Parathyroid adenoma (tissue), 2 donors: ENCODE results near the gene GPN3.
A peak's percentile ranks its signal among the peaks of the same experiment; 100 is the strongest.
"Not testable (repeated sequence)": the region's sequence is repeated elsewhere in the genome, so short reads cannot be mapped to it uniquely, and the experiment has no call there.

ENCODE experiments used
- H2AFZ ChIP-seq: fragments of 300-600 bp; sonication (generic); one replicate; pipeline ENCODE4 v1.7.0; 2017; ENCODE audit warnings: antibody characterized with exemption, mild to moderate bottlenecking
- H3K27ac ChIP-seq: fragments of 300-600 bp; sonication (generic); one replicate; pipeline ENCODE4 v1.7.0; 2017
- H3K27me3 ChIP-seq: fragments of 300-600 bp; sonication (generic); one replicate; pipeline ENCODE4 v1.7.0; 2017; ENCODE audit warnings: low read length; ENCODE audit not compliant: control insufficient read depth, insufficient read depth
- H3K36me3 ChIP-seq: fragments of 300-600 bp; sonication (generic); one replicate; pipeline ENCODE4 v1.7.0; 2017; ENCODE audit warnings: low read length; ENCODE audit not compliant: control insufficient read depth, insufficient read depth
- H3K4me1 ChIP-seq: fragments of 300-600 bp; sonication (generic); one replicate; pipeline ENCODE4 v1.7.0; 2017; ENCODE audit warnings: control low read depth
- H3K4me2 ChIP-seq: fragments of 300-600 bp; sonication (generic); one replicate; pipeline ENCODE4 v1.7.0; 2017; ENCODE audit warnings: low read length
- H3K4me3 ChIP-seq: fragments of 300-600 bp; sonication (generic); one replicate; pipeline ENCODE4 v1.7.0; 2017; ENCODE audit warnings: low read depth, low read length
- H3K79me2 ChIP-seq: fragments of 300-600 bp; sonication (generic); one replicate; pipeline ENCODE4 v1.7.0; 2017; ENCODE audit warnings: control low read depth
- H3K9ac ChIP-seq: fragments of 300-600 bp; sonication (generic); one replicate; pipeline ENCODE4 v1.7.0; 2017; ENCODE audit warnings: mild to moderate bottlenecking
- H3K9me3 ChIP-seq: fragments of 300-600 bp; sonication (generic); one replicate; pipeline ENCODE4 v1.7.0; 2017; ENCODE audit warnings: low read length; ENCODE audit not compliant: control insufficient read depth
- CTCF ChIP-seq: fragments of 300-600 bp; sonication (generic); IDR thresholded peaks from one replicate; pipeline ENCODE4 v1.7.0; 2017; ENCODE audit warnings: antibody characterized with exemption, mild to moderate bottlenecking
- donor health status: primary hyperparathyroidism.

The GPN3 gene

DNA sequence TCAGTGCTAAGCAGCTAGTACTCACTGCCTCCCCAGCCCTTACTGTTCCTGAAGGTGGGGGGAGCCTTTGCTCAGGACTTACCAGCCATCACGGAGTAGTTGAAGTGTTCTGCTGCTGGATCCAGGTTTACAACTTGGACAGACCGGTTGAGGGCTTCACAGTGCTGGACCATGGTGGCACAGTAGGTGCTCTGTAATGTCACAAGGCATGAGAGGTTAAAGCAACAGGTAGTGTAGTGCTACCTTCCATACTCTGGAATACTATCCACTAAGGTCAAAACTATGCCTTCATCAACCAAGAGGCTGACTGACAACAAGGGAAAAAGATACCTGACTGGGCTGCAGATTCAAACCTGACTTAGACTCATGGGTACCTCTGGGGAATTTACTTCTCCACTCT, 3.0 kb downstream of the GPN3 start:
- no peak overlapping the region for H3K9ac ChIP-seq
- H3K79me2 ChIP-seq, result peaks cover 7% of the 10 kb centered on the region
- no peaks in the 10 kb centered on the region for H3K9me3 ChIP-seq
- no peak for TF ChIP-seq CTCF
- H3K4me3 ChIP-seq, result no peak overlapping the region
- H3K27ac ChIP-seq, result no peak overlapping the region
- no peak overlapping the region for H2AFZ ChIP-seq
- no peak overlapping the region for H3K4me2 ChIP-seq
- H3K36me3 ChIP-seq, result no peaks in the 10 kb centered on the region
- no peaks in the 10 kb centered on the region for H3K27me3 ChIP-seq
- no peaks in the 10 kb centered on the region for H3K4me1 ChIP-seq

- not testable (repeated sequence) for H3K27ac ChIP-seq, H3K9me3 ChIP-seq, H2AFZ ChIP-seq, H3K4me2 ChIP-seq, H3K27me3 ChIP-seq, H3K9ac ChIP-seq, H3K79me2 ChIP-seq, H3K4me3 ChIP-seq, H3K36me3 ChIP-seq, H3K4me1 ChIP-seq
Measured at GRCh38 chr12:110461189-110461588, 6.9 kb downstream of the GPN3 start.

DNA sequence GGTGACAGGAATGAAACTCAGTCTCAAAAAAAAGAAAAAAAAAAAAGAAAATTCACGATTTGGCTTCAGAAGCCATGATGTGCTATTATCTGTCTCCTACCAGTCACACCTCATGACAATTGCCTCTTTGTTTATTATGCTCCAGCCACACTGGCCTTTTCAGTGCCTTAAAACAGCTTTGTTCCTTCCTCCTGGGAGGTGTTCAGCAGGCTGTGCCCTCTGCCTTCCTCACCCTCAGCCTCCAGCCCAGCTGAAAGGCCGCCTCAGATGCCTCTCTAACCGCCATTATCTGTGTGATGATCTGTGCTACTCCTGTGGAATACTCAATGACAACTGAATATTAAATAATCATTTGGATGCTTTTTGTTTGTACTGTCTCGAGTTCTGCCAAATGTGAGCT, 9.3 kb downstream of the GPN3 start:
- Histone ChIP-seq H2AFZ (no peak overlapping the region), H3K27ac (no peak overlapping the region), H3K27me3 (no peaks in the 10 kb centered on the region), H3K9me3 (no peaks in the 10 kb centered on the region), H3K79me2 (no peaks in the 10 kb centered on the region), H3K9ac (no peak overlapping the region), H3K4me1 (no peaks in the 10 kb centered on the region), H3K4me2 (no peak overlapping the region), H3K4me3 (no peak overlapping the region), H3K36me3 (no peaks in the 10 kb centered on the region)
- TF ChIP-seq CTCF, result no peak

- H2AFZ ChIP-seq, result no peak overlapping the region
- TF ChIP-seq CTCF, result no peak
- H3K36me3 ChIP-seq, result no peaks in the 10 kb centered on the region
Measured at GRCh38 chr12:110453569-110454296, 14.3 kb downstream of the GPN3 start.

DNA sequence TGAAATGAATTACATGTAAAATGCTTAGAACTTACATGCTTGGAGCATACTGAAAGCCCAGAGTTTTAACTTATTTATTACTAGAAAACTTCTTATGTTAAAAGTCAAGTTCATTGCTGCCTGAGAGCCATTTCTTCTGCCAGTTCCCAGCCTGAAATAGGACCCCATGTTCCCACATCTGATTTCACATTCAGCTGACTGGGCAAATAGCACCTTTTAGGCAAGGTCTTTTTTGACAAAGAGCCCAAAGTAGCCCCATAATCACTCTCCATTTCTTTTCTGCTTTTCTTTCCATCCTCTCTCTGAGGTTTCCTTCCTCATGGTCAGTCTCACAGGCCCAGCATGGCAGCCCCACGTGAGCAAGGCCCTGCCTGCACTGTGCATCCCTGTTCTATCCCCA, 16.8 kb downstream of the GPN3 start:
- no peaks in the 10 kb centered on the region for H3K27me3 ChIP-seq
- H2AFZ ChIP-seq, result peak overlapping the region; percentile 67
- no peak overlapping the region for H3K9ac ChIP-seq
- peaks cover 9% of the 10 kb centered on the region for H3K79me2 ChIP-seq
- H3K4me2 ChIP-seq, result no peak overlapping the region
- peak overlapping the region; percentile 84 for H3K27ac ChIP-seq
- no peak for TF ChIP-seq CTCF
- no peaks in the 10 kb centered on the region for H3K4me1 ChIP-seq
- no peak overlapping the region for H3K4me3 ChIP-seq
- no peaks in the 10 kb centered on the region for H3K9me3 ChIP-seq
- no peaks in the 10 kb centered on the region for H3K36me3 ChIP-seq

More at GRCh38 chr12:110453569-110454296, 14.3 kb downstream of the GPN3 start:
- no peaks in the 10 kb centered on the region for H3K27me3 ChIP-seq
- H3K4me1 ChIP-seq, result no peaks in the 10 kb centered on the region
- no peak overlapping the region for H3K9ac ChIP-seq
- H3K9me3 ChIP-seq, result no peaks in the 10 kb centered on the region
- no peak overlapping the region for H3K4me2 ChIP-seq
- H3K79me2 ChIP-seq, result peaks cover 6% of the 10 kb centered on the region
- H3K4me3 ChIP-seq, result no peak overlapping the region
- H3K27ac ChIP-seq, result no peak overlapping the region
